Eye (tissue), 1 donor: ENCODE measurements around the gene CAMTA1.
"Not testable (repeated sequence)": the region's sequence is repeated elsewhere in the genome, so short reads cannot be mapped to it uniquely, and the experiment has no call there.

ENCODE experiments used
- DNase-seq: peaks from one replicate; pipeline ENCODE4 v3.0.0-alpha.2; 2015

CAMTA1 gene

DNA sequence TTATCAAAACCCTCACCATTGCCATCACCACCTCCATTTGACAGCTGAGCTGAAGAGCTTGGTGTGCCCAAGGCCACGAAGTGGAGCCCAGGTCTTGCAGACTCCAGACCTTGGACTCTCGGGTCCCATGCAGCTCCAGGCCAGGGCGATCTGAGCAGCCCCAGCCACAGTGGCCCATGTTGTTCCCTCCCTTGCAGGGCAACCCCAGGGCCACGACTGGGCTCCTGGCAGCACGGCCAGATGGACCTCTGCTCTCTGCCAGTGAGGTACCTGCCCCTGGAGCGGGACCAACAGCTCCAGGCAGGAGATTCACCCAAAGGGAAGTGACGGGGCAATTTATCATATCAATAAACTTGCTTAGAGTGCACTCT, 803.2 kb downstream of the CAMTA1 start:
- no peak for DNase-seq

DNA sequence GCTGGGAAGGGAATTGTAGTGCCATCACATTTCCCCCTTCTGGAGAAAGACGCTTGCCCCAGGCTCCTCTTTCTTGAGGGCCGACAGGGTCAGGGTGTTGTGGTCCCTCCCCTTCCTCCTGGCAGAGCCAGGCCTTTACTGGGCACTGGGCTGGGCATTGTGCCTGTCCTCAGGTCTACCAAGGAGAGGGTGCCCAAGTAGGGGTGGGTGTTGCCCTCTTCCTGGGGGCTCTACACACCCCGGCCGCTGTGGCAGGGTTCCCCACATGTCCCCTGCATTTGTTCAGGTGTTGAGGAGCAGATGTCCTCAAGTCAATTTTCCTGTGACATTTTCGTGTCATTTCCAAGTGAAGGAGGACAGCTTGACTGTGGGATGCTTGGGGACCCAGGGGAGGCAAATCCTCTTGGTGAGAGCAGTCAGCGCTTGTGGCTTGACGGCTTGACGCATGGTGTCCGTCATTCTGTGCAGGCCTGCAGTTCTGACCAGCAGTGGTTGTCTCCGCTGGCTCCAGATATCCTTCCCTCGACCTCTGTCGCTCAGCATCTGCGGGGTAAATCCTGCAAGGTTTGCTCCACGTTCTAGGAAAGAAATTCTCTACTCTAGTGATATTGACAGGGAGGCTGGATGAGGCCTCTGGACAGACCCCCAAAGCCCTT, 804.0 kb downstream of the CAMTA1 start:
- DNase-seq: no peak

DNA sequence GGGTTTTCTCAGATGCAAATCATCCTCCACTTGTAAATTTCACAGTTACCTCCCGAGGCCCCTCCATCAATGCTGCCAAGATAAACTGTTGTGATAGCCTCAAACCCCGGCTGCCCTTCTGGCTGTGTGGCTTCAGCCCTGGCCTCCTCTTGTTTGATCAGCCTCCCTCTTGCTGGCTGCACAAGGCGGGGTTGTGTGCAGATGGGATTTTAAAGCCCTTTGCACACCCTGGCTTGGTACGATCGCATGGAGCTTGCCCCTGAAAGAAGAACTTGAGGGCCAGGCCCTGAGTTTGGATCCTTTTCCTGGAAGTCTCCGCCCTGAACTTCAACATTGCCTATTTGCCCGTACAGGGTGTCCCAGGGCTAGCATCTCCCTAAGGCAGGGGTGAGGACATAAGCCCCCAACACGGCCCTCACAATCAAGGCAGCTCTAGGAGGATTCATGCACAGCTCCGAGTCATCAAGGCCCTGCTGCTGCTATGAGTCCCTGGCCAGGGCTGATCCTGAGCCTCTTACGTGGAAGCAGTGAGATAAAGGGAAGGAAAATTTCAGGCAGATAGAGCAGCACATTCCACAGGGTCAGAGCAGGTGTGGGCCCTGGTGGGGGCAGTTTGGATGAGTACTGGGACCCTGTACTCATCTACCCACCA, 804.6 kb downstream of the CAMTA1 start:
- DNase-seq: no peak

DNA sequence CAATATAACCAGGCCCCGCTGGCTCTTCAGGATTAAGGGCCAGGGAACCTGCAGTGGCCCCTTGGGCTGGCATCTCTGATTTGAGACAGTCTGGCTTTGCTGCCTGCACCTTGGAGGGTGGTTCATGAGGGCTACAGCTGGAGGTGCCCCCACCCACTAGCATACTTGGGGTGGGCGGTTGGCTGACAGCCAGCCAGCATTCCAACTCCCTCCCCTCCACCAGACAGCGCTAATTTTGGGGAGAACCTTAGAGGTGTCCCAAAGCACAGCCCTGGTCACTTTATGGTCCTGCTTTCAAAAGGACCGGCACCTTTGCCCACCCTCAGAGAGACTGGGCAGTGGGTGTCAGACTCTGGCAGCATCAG, 805.2 kb downstream of the CAMTA1 start:
- DNase-seq: no peak

DNA sequence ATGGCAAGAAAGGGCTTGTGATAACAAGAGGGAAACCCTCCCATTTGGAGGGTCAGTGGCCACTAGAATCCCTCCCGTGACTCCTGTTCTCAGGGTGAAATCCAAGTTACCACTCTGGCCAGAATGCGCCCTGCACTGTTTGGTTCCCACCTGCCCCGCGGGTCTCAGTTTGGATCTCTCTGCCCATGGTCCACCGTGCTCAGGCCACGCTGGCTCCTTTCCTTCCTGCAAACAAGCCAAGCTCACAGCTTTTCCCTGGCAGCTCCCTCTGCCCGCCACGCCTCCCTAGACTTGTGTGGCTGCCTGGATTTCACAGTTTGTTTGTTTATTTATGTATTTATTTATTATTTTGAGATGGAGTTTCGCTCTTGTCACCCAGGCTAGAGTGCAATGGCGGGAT, 806.3 kb downstream of the CAMTA1 start:
- no peak for DNase-seq

DNA sequence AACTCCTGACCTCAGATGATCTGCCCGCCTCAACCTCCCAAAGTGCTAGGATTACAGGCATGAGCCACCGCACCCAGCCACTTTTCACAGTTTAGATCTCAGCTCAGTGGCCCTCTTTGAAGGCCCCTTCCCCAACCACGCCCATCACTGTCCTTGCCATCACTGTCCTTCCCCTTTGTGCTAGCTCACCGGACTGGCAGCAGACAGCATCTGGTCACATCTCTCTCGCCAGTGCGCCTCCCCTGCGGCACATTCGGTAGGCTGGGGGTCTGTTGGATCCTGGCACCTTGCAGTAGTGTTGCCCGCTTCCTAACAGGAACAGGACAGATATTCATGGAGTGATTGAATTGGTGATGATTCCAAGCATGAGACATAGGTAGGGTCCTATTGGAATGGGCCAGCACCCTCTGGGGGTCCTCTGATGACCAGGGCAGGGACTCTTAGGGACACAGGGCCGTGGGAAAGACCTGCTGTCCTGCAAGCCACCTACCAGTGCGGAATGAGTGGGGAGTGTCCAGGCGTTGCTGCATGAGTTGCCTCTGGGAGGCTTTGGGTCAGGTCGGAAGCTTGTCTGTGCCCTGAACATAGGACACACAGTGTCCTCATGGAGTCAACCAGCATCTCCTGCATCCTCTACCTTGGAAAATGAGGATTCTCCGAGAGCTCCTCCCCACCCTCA, 807.0 kb downstream of the CAMTA1 start:
- DNase-seq: no peak

DNA sequence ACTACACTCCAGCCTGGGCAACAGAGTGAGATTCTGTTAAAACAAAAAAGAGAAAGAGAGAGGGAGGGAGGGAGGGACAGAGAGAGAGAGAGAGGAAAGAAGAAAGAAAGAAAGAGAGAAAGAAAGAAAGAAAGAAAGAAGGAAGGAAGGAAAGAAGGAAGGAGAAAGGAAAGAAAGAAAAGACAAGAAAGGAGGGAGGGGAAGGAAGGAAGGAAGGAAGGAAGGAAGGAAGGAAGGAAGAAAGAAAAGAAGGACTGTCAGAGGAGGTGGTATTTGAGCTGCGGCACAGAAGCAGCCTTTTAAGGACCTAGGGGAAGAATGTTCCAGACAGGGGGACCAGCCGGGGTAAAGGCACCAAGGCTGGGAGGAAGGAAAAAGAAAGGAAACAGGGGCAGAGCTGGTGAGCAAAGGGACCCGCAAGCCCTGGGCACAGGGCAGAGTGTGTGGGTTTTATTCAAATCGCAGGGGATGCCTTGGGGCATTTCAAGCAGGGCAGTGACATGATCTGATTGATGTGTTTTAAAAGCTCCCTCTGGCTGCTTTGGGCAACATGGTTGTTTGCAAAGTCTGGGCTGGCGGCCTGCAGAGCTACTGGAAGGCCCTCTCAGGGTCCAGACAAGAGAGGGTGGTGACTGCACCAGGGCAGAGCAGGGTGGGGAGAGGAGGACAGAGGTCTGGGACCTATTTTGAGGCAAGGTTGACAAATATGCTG, 808.9 kb downstream of the CAMTA1 start:
- DNase-seq: no peak

DNA sequence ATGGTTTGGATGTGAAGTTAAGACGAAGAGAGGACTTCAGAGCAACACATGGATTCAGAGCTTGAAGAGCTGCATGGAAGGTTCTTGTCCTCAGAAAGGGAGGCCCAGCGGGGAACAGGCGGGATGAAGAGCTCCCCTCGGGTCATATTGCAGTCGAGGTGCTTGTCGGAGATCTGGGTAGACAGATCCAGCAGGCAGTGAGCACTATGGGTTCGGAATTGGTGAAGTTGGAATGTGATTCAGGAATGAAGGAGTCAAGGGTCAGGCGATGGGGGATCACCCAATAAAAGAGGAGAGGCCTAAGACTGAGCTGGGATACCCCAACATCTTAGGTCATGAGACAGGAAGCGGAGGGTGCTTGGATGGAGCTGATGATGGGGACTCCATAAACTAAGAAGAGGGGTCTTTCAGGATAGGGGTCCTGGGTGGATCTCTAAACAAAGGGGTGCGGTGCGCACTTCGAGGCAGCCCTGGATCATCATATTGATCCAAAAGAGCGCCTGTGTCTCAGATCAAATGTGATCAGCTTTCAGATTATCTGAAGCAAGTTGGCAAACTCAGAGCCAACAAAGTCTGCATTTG, 809.6 kb downstream of the CAMTA1 start:
- DNase-seq: no peak

DNA sequence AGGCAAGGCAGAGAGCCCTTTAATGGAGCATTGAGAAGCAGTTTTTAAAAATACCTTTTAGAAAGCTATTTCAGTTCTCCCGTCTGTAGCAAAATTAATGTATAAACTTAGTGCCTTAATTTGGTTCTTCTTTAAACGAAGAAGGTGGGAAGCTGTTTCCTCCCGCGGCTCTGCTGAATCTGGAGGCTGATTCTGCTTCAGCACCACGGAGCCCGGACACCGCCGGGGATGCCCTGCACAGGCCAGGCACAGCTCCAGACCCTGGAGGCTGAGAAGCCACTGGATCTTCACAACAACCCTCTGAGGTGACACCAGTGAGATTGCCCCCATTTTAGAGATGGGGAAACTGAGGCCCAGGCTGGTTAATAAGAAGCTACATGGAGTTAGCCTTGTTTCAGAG, 810.1 kb downstream of the CAMTA1 start:
- DNase-seq: no peak

DNA sequence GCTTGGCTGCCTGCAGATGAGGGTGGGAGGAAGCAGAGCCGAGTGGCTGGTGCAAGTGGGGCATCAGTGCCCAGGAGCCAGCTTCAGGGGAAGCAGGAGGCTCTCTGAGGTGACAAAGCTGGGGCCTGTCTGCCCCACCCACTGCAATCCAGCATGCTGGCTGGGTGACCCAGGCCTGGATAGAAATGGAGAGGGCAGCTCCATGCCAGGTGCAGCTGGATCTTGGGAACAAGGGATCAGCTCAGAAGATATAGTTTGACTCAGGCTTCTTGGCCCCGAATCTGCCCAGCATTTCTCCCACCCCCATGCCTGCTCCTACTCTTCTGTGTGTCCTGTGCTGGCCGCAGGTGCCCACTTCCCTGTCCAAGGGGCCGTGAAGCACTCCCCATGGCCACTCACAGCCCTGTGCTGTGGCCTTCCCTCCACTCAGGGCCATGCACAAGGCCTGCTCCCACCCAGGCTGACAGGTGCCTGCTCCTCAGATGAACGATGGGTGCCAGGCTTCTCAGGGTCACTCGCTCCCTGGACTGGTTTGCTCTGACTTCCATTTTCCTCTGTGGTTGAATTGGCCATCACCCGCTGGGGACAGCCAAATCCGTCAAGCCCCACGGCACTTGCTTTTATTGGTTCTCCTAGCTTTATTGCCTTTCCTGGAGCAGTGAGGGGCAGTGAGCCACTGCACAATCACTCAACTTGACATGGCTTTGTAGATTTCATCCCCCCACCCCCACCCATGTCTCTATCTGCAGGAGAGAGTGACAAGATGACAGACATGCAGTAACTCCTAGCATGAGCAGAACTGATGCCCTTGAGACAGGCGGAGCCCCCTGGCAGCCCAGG, 811.1 kb downstream of the CAMTA1 start:
- no peak for DNase-seq

DNA sequence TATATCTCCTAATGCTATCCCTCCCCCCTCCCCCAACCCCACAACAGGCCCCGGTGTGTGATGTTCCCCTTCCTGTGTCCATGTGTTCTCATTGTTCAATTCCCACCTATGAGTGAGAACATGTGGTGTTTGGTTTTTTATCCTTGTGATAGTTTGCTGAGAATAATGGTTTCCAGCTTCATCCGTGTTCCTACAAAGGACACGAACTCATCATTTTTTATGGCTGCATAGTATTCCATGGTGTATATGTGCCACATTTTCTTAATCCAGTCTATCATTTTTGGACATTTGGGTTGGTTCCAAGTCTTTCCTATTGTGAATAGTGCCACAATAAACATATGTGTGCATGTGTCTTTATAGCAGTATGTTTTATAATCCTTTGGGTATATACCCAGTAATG, 812.8 kb downstream of the CAMTA1 start:
- not testable (repeated sequence) for DNase-seq

DNA sequence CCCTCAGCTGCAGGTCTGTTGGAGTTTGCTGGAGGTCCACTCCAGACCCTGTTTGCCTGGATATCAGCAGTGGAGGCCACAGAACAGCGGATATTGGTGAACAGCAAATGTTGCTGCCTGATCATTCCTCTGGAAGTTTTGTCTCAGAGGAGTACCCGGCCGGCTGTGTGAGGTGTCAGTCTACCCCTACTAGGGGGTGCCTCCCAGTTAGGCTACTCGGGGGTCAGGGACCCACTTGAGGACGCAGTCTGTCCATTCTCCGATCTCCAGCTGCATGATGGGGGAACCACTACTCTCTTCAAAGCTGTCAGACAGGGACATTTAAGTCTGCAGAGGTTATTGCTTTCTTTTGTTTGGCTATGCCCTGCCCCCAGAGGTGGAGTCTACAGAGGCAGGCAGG, 819.7 kb downstream of the CAMTA1 start:
- not testable (repeated sequence) for DNase-seq

DNA sequence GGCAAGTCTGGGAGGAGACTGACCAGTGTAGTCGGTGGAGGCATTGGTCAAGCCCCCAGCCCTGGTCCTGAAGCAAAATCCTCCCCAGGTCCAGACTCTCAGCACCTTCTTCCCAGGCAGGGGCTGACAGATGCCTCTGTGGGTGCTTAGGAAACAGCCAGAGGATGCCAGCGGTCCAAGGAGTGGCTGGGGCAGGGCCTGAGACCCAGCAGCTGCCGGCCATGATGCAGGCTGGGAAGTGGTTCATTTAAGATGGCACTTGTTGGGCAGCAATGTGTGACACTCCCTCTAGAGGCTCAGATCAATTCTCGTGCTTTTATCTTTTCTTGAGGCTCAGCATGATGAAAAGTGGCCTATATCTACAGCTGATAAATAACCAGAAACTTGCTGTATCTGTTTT, 820.8 kb downstream of the CAMTA1 start:
- no peak for DNase-seq

DNA sequence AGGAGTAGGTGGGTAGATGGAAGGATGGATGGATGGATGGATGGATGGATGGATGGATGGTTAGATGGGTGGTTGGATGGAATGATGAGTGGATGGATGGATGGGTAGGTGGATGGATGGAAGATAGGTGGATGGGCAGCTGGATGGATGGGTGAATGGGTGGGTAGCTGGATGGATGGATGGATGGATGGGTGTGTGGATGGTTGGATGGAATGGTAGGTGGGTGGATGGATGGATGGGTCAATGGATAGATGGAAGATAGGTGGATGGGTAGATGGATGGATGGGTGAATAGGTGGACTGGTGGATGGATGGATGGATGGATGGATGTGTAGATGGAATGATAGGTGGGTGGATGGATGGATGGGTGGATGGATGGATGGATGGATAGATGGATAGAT, 821.8 kb downstream of the CAMTA1 start:
- no peak for DNase-seq

DNA sequence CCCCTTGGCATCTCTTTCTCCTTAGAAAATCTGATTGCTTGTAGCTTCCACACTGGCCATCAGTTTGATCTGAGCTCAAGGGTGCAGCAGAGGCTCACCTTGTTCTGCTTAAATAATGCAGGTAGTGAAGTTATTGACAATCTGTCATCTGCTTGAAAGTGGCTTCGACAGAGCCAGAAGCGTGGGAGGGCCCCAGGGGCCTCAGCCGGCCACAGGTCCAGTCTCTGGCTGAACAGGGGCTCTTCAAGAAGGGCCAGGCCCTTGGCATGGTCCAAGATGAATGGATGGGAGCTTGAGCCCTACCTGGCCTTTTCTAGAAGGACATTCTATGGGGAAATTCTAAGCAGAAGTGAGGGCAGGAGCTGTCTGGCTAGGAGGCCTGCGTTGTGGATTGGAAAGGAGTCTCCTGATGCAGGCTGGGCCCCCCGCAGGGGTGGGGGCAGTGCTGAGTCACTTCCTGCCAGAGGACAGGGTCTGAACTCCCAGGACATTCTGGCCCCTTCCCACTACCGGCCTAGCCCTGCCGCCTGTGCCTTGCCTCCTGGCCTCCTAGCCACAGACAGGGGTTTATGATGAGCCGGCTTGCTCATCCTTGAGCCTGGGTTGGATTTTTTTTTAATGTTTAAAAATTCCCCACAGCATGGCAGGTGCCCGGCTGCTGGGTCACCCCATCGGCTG, 823.5 kb downstream of the CAMTA1 start:
- no peak for DNase-seq

DNA sequence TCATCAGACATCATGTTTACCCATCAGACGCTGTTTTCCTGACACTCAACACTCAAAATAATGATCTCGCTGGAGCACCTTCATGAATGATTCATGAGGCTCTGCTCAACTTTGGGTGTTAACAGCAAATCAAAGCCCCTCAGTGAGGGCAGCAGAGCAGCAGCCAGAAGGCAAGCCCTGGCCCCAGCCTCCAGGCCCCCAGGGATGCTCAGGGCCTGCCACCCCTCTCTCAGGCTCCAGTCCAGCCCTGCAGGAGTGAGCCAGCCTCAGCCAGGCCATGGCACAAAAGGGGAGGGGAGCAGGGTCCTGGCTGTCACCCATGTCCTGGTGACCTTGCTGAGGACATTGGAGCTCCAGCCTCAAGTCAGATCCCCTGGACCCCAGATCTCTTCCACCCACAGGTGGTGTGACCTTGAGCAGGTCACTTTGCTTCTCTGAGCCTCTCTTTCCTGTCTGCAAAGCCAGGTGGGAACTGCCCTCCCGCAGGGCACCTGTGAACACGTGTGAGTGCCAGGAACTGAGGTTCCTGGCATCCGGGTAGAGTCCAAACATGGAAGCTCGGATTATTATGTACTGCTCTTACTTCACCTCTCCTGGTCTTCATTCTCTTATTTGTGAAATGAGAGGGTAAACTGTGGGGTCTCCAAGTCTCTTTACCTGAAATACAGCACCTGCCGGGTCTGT, 824.2 kb downstream of the CAMTA1 start:
- DNase-seq: no peak

DNA sequence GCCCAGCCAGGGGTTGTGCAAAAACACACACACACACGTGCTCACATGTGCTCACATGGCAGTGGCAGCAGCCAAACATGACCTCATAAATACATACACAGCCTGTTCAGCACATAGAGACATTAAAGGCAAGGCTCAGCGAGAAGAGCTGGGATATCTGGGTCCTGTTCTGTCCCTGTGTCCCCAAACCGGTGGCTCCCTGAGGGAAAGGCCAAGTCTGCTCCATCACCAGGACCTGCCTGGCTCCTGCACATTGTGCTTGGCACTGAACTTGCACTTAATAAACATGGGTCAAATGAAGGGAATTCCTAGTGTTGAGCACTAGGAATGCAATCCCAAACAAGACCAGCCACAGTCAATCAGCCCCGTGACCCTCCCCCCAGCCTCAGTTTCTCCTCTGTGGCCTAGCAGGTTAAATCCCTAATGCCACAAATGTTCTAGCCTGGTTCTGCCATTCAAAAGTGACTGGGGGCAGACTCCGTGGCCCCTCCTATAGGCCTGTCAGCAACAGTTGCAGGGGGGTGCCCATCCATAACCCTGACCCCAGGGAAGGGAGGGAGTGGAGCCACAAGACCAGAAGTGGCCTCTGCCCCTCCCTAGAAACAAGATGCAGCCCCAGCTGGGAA, 825.0 kb downstream of the CAMTA1 start:
- DNase-seq: no peak

DNA sequence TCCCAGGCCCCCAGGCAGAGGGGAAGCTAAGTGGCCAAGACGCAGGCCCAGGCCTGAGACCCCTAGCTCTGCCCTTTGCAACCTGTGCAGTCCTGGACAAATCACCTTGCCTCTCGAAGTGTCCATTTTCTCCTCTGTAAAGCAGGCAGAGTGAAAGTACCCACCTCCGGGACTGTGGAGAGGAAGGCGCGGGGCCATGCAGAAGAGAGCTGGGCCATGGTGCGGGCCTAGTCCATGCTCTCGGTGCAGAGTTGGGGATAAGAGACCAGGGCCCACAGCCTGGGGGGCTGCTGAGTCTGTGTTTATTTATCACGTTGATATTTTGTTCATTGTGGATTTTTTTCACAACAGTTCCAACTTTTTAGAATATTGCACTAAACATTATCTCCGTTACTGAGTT, 825.7 kb downstream of the CAMTA1 start:
- DNase-seq: no peak

DNA sequence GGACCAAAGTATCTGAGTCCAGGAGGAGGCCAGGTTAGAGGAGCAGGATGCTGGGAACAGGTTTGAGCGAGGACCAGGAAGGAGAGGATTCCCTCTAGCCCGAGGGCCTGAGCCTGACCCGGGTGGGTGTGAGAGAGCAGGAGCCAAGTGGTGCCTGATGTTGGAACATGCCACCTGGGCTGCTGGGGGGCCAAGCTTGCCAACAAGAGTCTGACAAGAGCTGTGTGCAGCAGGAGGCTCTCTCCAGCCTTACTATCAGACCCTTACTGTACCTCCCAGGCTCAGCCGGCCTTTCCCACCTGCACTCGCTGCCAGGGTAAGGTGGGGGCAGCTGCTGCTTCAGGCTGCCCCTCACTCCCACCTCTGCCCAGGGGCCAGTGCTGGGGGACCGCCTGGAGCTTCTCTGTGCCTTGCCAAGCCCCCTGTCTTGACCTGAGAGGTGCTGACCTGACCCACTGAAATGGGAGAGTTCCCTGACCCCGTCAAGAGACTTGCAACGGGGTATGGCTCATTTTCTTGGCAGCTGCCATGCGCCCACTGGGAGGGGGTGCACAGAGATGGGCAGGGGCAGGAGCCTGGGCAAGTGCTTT, 826.3 kb downstream of the CAMTA1 start:
- no peak for DNase-seq

DNA sequence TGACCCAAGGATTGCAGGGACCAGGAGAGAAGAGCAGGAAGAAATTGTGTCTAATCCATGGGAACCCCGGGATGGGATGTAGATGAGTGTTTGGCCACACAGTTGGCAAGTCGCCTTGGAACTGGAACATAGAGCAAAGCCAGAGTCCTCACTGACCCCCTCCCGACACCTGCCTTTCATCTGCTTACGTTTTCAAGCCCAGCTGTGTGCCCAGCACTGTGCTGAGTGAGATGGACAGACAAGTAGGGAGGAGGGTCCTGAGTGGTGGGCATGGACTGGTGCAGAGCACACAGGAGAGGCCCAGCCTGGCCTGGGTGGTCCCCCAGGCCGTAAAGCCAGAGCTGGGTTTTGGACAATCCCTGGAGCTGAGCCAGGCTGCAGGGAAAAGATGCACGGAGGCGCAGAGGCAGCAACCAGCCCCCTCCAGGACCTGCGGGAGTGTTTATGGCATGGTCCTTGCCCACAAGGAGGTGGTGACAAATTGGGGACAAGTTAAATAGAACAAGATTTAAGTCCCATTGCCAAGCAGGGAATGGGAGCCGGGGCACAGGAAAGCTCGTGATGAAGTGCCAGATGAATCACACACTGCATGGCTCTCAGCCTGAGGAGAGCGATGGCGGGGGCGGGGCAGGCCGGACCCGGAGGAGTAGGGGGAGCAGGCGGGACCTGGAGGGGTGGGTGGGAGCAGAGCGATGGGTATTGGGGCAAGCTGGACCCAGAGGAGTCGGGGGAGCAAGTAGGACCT, 828.0 kb downstream of the CAMTA1 start:
- DNase-seq: no peak
